MM.1S (cell line): ENCODE results near the gene MAGI2.

Experiments
- DNase-seq: peaks from one replicate; pipeline ENCODE4 v3.0.0-alpha.2; 2015
- H2AFZ ChIP-seq: fragments of 300-600 bp; sonication (generic); 2 replicates; pipeline ENCODE4 v1.6.0; 2016; ENCODE audit warnings: antibody characterized with exemption, low read length
- H3F3A ChIP-seq: fragments of 300-600 bp; sonication (generic); 2 replicates; pipeline ENCODE4 v1.6.1; 2016; ENCODE audit warnings: mild to moderate bottlenecking, antibody characterized with exemption, low read length, moderate library complexity, mixed read lengths; ENCODE audit not compliant: insufficient read depth
- H3K27ac ChIP-seq: fragments of 300-600 bp; sonication (generic); 2 replicates; pipeline ENCODE4 v1.5.1; 2016; ENCODE audit warnings: mild to moderate bottlenecking, low read length
- H3K27me3 ChIP-seq: fragments of 300-600 bp; sonication (generic); replicated peaks from 2 replicates; pipeline ENCODE4 v1.6.0; 2016; ENCODE audit warnings: low read length; ENCODE audit not compliant: insufficient read depth
- H3K36me3 ChIP-seq: fragments of 300-600 bp; sonication (generic); replicated peaks from 2 replicates; pipeline ENCODE4 v1.6.1; 2016; ENCODE audit warnings: mild to moderate bottlenecking, low read length, mixed read lengths; ENCODE audit not compliant: insufficient read depth
- H3K4me1 ChIP-seq: fragments of 300-600 bp; sonication (generic); 2 replicates; pipeline ENCODE4 v1.6.1; 2016; ENCODE audit warnings: low read length, mixed read lengths
- H3K4me2 ChIP-seq: fragments of 300-600 bp; sonication (generic); 2 replicates; pipeline ENCODE4 v1.6.0; 2016; ENCODE audit warnings: low read depth, low read length
- H3K4me3 ChIP-seq: fragments of 300-600 bp; sonication (generic); 2 replicates; pipeline ENCODE4 v1.5.1; 2016; ENCODE audit warnings: low read length, mixed read lengths
- H3K79me2 ChIP-seq: fragments of 300-600 bp; sonication (generic); 2 replicates; pipeline ENCODE4 v1.6.1; 2016; ENCODE audit warnings: mixed run types, low read length, mixed read lengths
- H3K9ac ChIP-seq: fragments of 300-600 bp; sonication (generic); 2 replicates; pipeline ENCODE4 v1.6.1; 2016; ENCODE audit warnings: low read length, mixed read lengths
- H3K9me2 ChIP-seq: fragments of 300-600 bp; sonication (generic); replicated peaks from 2 replicates; pipeline ENCODE4 v1.6.1; 2016; ENCODE audit warnings: mild to moderate bottlenecking, low read length, mixed read lengths; ENCODE audit not compliant: insufficient read depth
- H3K9me3 ChIP-seq: fragments of 300-600 bp; sonication (generic); replicated peaks from 2 replicates; pipeline ENCODE4 v1.6.1; 2016; ENCODE audit warnings: mild to moderate bottlenecking, low read length, mixed read lengths; ENCODE audit not compliant: insufficient read depth
- H4K20me1 ChIP-seq: fragments of 300-600 bp; sonication (generic); 2 replicates; pipeline ENCODE4 v1.6.1; 2016; ENCODE audit warnings: mild to moderate bottlenecking, low read length, moderate library complexity, mixed read lengths; ENCODE audit not compliant: insufficient read depth
- CTCF ChIP-seq: fragments of 300-600 bp; sonication (generic); IDR thresholded peaks from 2 replicates; pipeline ENCODE4 v1.5.1; 2016; ENCODE audit warnings: antibody characterized with exemption, low read length, mixed read lengths
- EZH2 ChIP-seq: fragments of 300-600 bp; sonication (generic); optimal IDR thresholded peaks from 2 replicates; pipeline ENCODE3; 2017; ENCODE audit warnings: low read depth, mild to moderate bottlenecking, antibody characterized with exemption, low read length, mixed read lengths
- EZH2phosphoT487 ChIP-seq: fragments of 300-600 bp; sonication (generic); IDR thresholded peaks from 2 replicates; pipeline ENCODE4 v1.6.1; 2018; ENCODE audit warnings: antibody characterized with exemption, low read length

MAGI2 gene

GRCh38 chr7:79290398-79290797, 163.1 kb downstream of the MAGI2 start:
- no peak overlapping the region for H2AFZ ChIP-seq
- H3F3A ChIP-seq: no peaks in the 10 kb centered on the region
- H3K9me2 ChIP-seq: no peaks in the 10 kb centered on the region
- no peaks in the 10 kb centered on the region for H3K9me3 ChIP-seq
- no peak overlapping the region for H3K4me3 ChIP-seq
- no peak overlapping the region for H3K27ac ChIP-seq
- DNase-seq: no peak
- H3K36me3 ChIP-seq: no peaks in the 10 kb centered on the region
- no peak overlapping the region for H3K9ac ChIP-seq
- no peaks in the 10 kb centered on the region for H3K4me1 ChIP-seq
- H3K79me2 ChIP-seq: no peaks in the 10 kb centered on the region
- H3K27me3 ChIP-seq: no peaks in the 10 kb centered on the region
- no peak for TF ChIP-seq CTCF
- TF ChIP-seq EZH2phosphoT487: no peak
- H3K4me2 ChIP-seq: no peak overlapping the region
- no peaks in the 10 kb centered on the region for H4K20me1 ChIP-seq

- Histone ChIP-seq H3K4me3 (no peak overlapping the region), H3F3A (no peaks in the 10 kb centered on the region), H3K36me3 (no peaks in the 10 kb centered on the region), H3K4me1 (no peaks in the 10 kb centered on the region), H3K9me3 (no peaks in the 10 kb centered on the region), H3K79me2 (no peaks in the 10 kb centered on the region), H3K4me2 (no peak overlapping the region), H2AFZ (no peak overlapping the region), H3K9me2 (no peaks in the 10 kb centered on the region), H3K27me3 (no peaks in the 10 kb centered on the region), H3K9ac (no peak overlapping the region), H3K27ac (no peak overlapping the region), H4K20me1 (no peaks in the 10 kb centered on the region)
- DNase-seq: no peak
- no peak for TF ChIP-seq EZH2phosphoT487
- no peak for TF ChIP-seq EZH2
- no peak for TF ChIP-seq CTCF
Measured at GRCh38 chr7:79288655-79289054, 164.8 kb downstream of the MAGI2 start.

GRCh38 chr7:79287981-79288380, 165.5 kb downstream of the MAGI2 start:
- Histone ChIP-seq H3K36me3 (no peaks in the 10 kb centered on the region), H3K4me1 (no peaks in the 10 kb centered on the region), H3K27ac (no peak overlapping the region), H3K27me3 (no peaks in the 10 kb centered on the region), H4K20me1 (no peaks in the 10 kb centered on the region), H3K9ac (no peak overlapping the region), H3K4me3 (no peak overlapping the region), H3K4me2 (no peak overlapping the region), H3F3A (no peaks in the 10 kb centered on the region), H2AFZ (no peak overlapping the region), H3K9me2 (no peaks in the 10 kb centered on the region), H3K9me3 (no peaks in the 10 kb centered on the region), H3K79me2 (no peaks in the 10 kb centered on the region)
- no peak for DNase-seq
- TF ChIP-seq EZH2phosphoT487 (no peak), EZH2 (no peak), CTCF (no peak)

- Histone ChIP-seq H3K36me3 (no peaks in the 10 kb centered on the region), H3K9ac (no peak overlapping the region), H3K4me3 (no peak overlapping the region), H3F3A (no peaks in the 10 kb centered on the region), H3K9me3 (no peaks in the 10 kb centered on the region), H3K4me2 (no peak overlapping the region), H2AFZ (no peak overlapping the region), H3K27me3 (no peaks in the 10 kb centered on the region), H3K4me1 (no peaks in the 10 kb centered on the region), H3K9me2 (no peaks in the 10 kb centered on the region), H3K79me2 (no peaks in the 10 kb centered on the region), H4K20me1 (no peaks in the 10 kb centered on the region), H3K27ac (no peak overlapping the region)
- no peak for TF ChIP-seq EZH2
- TF ChIP-seq CTCF: no peak
- TF ChIP-seq EZH2phosphoT487: no peak
- DNase-seq: no peak
Measured at GRCh38 chr7:79286181-79286580, 167.3 kb downstream of the MAGI2 start.
